ENCODE data around the gene STIP1.

The STIP1 gene

GRCh38 chr11:64148226-64148916 is 37.6 kb upstream of the STIP1 start:
- DNase-seq (ENCODE audit: insufficient read length, low spot score) (peak; percentile 81), FAIRE-seq (peak; percentile 40)
- TF ChIP-seq POLR2A (IDR thresholded peaks at IDR 0.05; ENCODE audit: low read depth, low read length) (no peak), SPI1 (IDR thresholded peaks at IDR 0.05; ENCODE audit: low read depth, low read length) (no peak), POLR2AphosphoS5 (IDR thresholded peaks at IDR 0.05; ENCODE audit: low read depth, low read length) (no peak), TAF1 (IDR thresholded peaks at IDR 0.05; ENCODE audit: low read depth, low read length) (no peak), POU2F2 (IDR thresholded peaks at IDR 0.05; ENCODE audit: low read depth, low read length) (no peak), PAX5 (IDR thresholded peaks at IDR 0.05; ENCODE audit: insufficient read depth, low read length, severe bottlenecking) (no peak)

- FAIRE-seq (no peak), DNase-seq (ENCODE audit: insufficient read length, low spot score) (no peak)
- TF ChIP-seq TAF1 (IDR thresholded peaks at IDR 0.05; ENCODE audit: low read depth, low read length) (no peak), PAX5 (IDR thresholded peaks at IDR 0.05; ENCODE audit: insufficient read depth, low read length, severe bottlenecking) (no peak), POLR2AphosphoS5 (IDR thresholded peaks at IDR 0.05; ENCODE audit: low read depth, low read length) (no peak), POU2F2 (IDR thresholded peaks at IDR 0.05; ENCODE audit: low read depth, low read length) (no peak), SPI1 (IDR thresholded peaks at IDR 0.05; ENCODE audit: low read depth, low read length) (no peak), POLR2A (IDR thresholded peaks at IDR 0.05; ENCODE audit: low read depth, low read length) (no peak)
These were observed 36.9 kb upstream of the STIP1 start for GRCh38 chr11:64148917-64149617.

- DNase-seq (ENCODE audit: insufficient read length, low spot score): no peak
- no peak for TF ChIP-seq SPI1 (IDR thresholded peaks at IDR 0.05; ENCODE audit: low read depth, low read length)
- TF ChIP-seq POU2F2 (IDR thresholded peaks at IDR 0.05; ENCODE audit: low read depth, low read length): no peak
- TF ChIP-seq POLR2A (IDR thresholded peaks at IDR 0.05; ENCODE audit: low read depth, low read length): no peak
- no peak for TF ChIP-seq PAX5 (IDR thresholded peaks at IDR 0.05; ENCODE audit: insufficient read depth, low read length, severe bottlenecking)
- TF ChIP-seq POLR2AphosphoS5 (IDR thresholded peaks at IDR 0.05; ENCODE audit: low read depth, low read length): no peak
- no peak for TF ChIP-seq TAF1 (IDR thresholded peaks at IDR 0.05; ENCODE audit: low read depth, low read length)
- no peak for FAIRE-seq
These were observed 35.9 kb upstream of the STIP1 start for GRCh38 chr11:64150051-64150450.

DNA sequence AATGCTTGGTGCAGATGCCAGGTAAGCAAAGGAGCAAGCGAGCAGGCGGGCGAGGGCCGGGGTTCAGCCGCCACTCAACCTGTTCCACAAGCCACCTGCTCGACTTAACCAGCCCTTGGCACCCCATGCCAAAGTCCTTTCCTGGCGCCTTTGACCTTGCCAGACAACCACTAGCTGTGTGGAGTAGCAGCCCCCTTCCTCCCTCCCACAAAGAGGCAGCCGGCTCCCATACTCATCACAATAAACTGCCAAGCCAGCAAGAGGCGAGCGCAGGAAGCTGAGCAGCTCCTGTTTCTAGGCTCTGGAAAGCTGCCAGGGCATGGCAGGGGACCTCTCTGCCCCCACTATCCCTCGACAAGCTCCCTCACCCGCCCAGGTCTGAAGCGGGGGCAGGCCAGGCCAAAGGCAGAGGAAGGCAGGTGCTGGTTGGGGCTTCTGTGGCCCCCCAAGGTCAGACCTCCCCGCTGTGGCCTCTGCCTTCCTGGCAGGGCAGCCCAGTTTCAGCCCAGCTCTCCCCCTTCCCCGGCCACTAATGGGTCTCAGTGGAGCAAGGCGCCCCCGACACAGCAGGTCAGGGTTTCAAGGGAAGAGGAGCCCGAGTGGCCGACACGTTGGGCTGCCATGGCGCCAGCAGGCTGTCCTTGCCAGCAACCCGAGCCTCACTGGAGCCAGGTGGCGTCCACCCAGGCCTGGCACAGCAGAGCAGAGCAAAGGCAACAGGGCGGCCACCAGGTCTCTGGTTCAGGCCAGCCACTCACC is 35.3 kb upstream of the STIP1 start:
- FAIRE-seq (no peak), DNase-seq (ENCODE audit: insufficient read length, low spot score) (no peak)
- TF ChIP-seq POLR2A (IDR thresholded peaks at IDR 0.05; ENCODE audit: low read depth, low read length) (no peak), PAX5 (IDR thresholded peaks at IDR 0.05; ENCODE audit: insufficient read depth, low read length, severe bottlenecking) (no peak), TAF1 (IDR thresholded peaks at IDR 0.05; ENCODE audit: low read depth, low read length) (no peak), POLR2AphosphoS5 (IDR thresholded peaks at IDR 0.05; ENCODE audit: low read depth, low read length) (no peak), POU2F2 (IDR thresholded peaks at IDR 0.05; ENCODE audit: low read depth, low read length) (no peak), SPI1 (IDR thresholded peaks at IDR 0.05; ENCODE audit: low read depth, low read length) (no peak)

- TF ChIP-seq PAX5 (IDR thresholded peaks at IDR 0.05; ENCODE audit: insufficient read depth, low read length, severe bottlenecking) (no peak), POU2F2 (IDR thresholded peaks at IDR 0.05; ENCODE audit: low read depth, low read length) (no peak), SPI1 (IDR thresholded peaks at IDR 0.05; ENCODE audit: low read depth, low read length) (no peak), TAF1 (IDR thresholded peaks at IDR 0.05; ENCODE audit: low read depth, low read length) (no peak), POLR2A (IDR thresholded peaks at IDR 0.05; ENCODE audit: low read depth, low read length) (no peak), POLR2AphosphoS5 (IDR thresholded peaks at IDR 0.05; ENCODE audit: low read depth, low read length) (no peak)
- no peak for FAIRE-seq
- DNase-seq (ENCODE audit: insufficient read length, low spot score): no peak
These were observed 34.6 kb upstream of the STIP1 start for GRCh38 chr11:64151337-64151736.

DNA sequence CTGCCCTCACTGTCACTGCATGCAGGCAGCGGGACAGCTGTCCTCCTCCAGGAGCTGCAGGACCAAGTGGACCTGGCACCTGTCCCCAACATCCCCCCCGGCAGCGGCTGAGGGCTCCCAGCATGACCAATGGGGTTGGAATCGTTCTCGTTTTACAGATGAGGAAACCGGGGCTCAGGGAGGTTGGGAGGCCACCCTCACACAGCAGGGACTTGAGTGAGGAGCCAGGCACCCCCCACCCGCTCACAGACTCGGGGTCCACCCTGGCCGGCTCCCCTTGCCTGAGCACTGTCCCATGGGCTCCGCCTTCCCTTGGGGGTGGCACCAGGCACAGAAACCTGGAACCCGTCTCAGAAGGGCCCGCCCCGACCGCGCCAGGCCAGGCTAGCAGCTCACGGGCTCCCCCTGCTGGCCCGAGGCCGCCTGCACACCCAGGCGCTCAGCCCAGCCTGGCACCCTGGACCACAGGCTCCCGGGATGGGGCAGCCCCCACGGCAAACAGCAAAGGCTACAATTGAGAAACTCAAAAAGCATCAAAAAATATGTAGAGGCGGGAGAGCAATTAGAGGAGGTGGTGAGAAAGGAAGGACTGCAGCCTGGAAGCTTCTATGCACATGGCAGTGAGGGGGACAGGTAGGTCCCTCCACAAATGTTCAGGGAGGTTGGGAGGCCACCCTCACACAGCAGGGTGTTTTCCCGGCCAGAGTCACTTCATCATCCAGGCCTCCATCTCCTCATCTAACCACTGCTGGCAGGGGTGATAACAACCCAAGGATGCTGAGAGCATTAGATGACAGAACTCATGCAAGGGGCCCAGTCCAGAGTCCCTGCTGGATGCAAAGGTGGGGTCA is 32.9 kb upstream of the STIP1 start:
- no peak for TF ChIP-seq POLR2A (IDR thresholded peaks at IDR 0.05; ENCODE audit: low read depth, low read length)
- TF ChIP-seq PAX5 (IDR thresholded peaks at IDR 0.05; ENCODE audit: insufficient read depth, low read length, severe bottlenecking): no peak
- no peak for TF ChIP-seq POU2F2 (IDR thresholded peaks at IDR 0.05; ENCODE audit: low read depth, low read length)
- TF ChIP-seq POLR2AphosphoS5 (IDR thresholded peaks at IDR 0.05; ENCODE audit: low read depth, low read length): no peak
- no peak for TF ChIP-seq TAF1 (IDR thresholded peaks at IDR 0.05; ENCODE audit: low read depth, low read length)
- no peak for TF ChIP-seq SPI1 (IDR thresholded peaks at IDR 0.05; ENCODE audit: low read depth, low read length)
- DNase-seq (ENCODE audit: insufficient read length, low spot score) (peak; percentile 96), FAIRE-seq (peak; percentile 90)

DNA sequence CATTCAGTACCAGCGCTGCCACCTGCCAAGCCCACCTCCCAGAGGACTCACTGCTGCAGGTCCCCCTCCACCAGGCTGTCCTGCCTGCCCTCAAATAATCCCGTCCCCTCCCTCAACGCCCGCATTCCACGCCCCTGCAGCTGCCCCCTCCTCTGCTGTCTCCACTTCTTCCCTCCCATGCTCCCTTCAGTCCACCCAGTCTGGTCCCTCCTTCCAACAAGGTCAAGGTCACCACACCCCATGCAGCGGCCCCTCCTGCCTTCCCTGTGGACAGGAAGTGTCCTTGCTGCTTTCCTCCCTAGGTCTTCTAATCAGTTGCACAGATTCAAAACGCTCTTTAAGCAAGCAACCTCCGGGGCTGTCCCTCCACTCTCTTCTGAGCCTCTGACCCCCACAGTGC is 32.2 kb upstream of the STIP1 start:
- FAIRE-seq (no peak), DNase-seq (ENCODE audit: insufficient read length, low spot score) (no peak)
- no peak for TF ChIP-seq TAF1 (IDR thresholded peaks at IDR 0.05; ENCODE audit: low read depth, low read length)
- no peak for TF ChIP-seq SPI1 (IDR thresholded peaks at IDR 0.05; ENCODE audit: low read depth, low read length)
- TF ChIP-seq PAX5 (IDR thresholded peaks at IDR 0.05; ENCODE audit: insufficient read depth, low read length, severe bottlenecking): no peak
- no peak for TF ChIP-seq POLR2A (IDR thresholded peaks at IDR 0.05; ENCODE audit: low read depth, low read length)
- no peak for TF ChIP-seq POLR2AphosphoS5 (IDR thresholded peaks at IDR 0.05; ENCODE audit: low read depth, low read length)
- TF ChIP-seq POU2F2 (IDR thresholded peaks at IDR 0.05; ENCODE audit: low read depth, low read length): no peak

DNA sequence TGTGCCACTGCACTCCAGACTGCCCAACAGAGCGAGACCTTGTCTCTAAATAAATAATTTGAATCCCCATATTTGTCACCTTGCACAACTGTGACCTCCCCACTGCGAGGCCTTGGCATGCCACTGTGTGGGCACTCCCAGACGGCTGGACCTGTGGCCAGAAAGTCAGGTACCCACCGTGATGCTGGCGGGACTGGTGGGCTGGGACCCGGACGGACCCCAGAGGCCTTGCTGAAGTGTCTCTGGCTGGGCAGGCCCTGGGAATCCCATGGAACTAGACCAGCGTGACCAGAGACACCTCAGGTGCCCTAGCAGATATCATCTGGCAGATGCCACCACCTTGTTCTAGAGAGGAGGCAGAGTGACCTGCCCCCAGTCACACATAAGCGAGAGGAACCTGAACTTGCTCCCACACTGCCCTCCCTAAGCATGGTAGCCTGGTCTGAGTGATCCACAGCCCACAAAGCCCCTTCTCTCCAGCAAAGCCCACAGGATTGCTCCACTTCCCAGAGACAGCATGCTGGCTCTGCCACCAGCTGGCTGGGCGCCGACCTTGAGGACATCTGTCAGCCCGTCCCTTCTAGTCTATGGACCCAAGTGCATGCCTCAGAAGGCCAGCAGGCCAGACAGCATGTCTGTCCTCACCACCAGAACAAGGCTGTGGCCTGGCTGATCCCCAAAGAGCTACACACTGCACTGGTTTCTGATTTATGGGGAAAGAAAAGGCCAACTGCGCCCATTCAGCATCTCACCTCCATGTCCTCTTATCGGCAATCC is 29.5 kb upstream of the STIP1 start:
- TF ChIP-seq POLR2A (IDR thresholded peaks at IDR 0.05; ENCODE audit: low read depth, low read length): no peak
- TF ChIP-seq PAX5 (IDR thresholded peaks at IDR 0.05; ENCODE audit: insufficient read depth, low read length, severe bottlenecking): no peak
- TF ChIP-seq POLR2AphosphoS5 (IDR thresholded peaks at IDR 0.05; ENCODE audit: low read depth, low read length): no peak
- TF ChIP-seq TAF1 (IDR thresholded peaks at IDR 0.05; ENCODE audit: low read depth, low read length): no peak
- no peak for TF ChIP-seq SPI1 (IDR thresholded peaks at IDR 0.05; ENCODE audit: low read depth, low read length)
- no peak for TF ChIP-seq POU2F2 (IDR thresholded peaks at IDR 0.05; ENCODE audit: low read depth, low read length)
- no peak for FAIRE-seq
- no peak for DNase-seq (ENCODE audit: insufficient read length, low spot score)

All from GM12891 (cell line).